GM23338 (cell line): ENCODE measurements around the gene CPXCR1. TPM values are rescaled to one million over a fixed set of nuclear protein-coding genes. Genes with fewer than 3 reads are reported as not detected.
"Not testable (repeated sequence)": the region's sequence is repeated elsewhere in the genome, so short reads cannot be mapped to it uniquely, and the experiment has no call there.

Experiments used
- ATAC-seq: fragments of 200-7000 bp; cut with Tn5 transposase; 3 replicates; pipeline ENCODE4 v1.9.1; 2020
- DNase-seq: peaks from one replicate; pipeline ENCODE4 v3.0.0-alpha.2; 2015; ENCODE audit warnings: low spot score
- H2AFZ ChIP-seq: fragments of 200-600 bp; sonication (generic); 2 replicates; pipeline ENCODE4 v1.8.0; 2016; ENCODE audit warnings: antibody characterized with exemption, mild to moderate bottlenecking, moderate library complexity
- H3F3A ChIP-seq: fragments of 200-600 bp; sonication (generic); replicated peaks from 2 replicates; pipeline ENCODE4 v1.8.0; 2017; ENCODE audit warnings: antibody characterized with exemption, mixed run types, low read depth
- H3K27ac ChIP-seq: fragments of 200-600 bp; sonication (generic); 2 replicates; pipeline ENCODE4 v1.6.1; 2016; ENCODE audit warnings: low read depth
- H3K27me3 ChIP-seq: fragments of 200-600 bp; sonication (generic); 2 replicates; pipeline ENCODE4 v1.8.0; 2016; ENCODE audit warnings: mild to moderate bottlenecking, mixed run types, moderate library complexity; ENCODE audit not compliant: insufficient read depth
- H3K36me3 ChIP-seq: fragments of 200-600 bp; sonication (generic); 2 replicates; pipeline ENCODE4 v1.8.0; 2016; ENCODE audit warnings: mild to moderate bottlenecking; ENCODE audit not compliant: insufficient read depth
- H3K4me1 ChIP-seq: fragments of 200-600 bp; sonication (generic); 2 replicates; pipeline ENCODE4 v1.8.0; 2016; ENCODE audit warnings: mild to moderate bottlenecking, moderate library complexity; ENCODE audit not compliant: insufficient read depth
- H3K4me2 ChIP-seq: fragments of 200-600 bp; sonication (generic); 2 replicates; pipeline ENCODE4 v1.7.1; 2017; ENCODE audit warnings: mixed run types
- H3K4me3 ChIP-seq: fragments of 200-600 bp; sonication (generic); 2 replicates; pipeline ENCODE4 v1.6.1; 2016; ENCODE audit warnings: mixed run types
- H3K79me2 ChIP-seq: fragments of 200-600 bp; sonication (generic); replicated peaks from 2 replicates; pipeline ENCODE4 v1.8.0; 2017; ENCODE audit warnings: mild to moderate bottlenecking; ENCODE audit not compliant: insufficient read depth
- H3K9me2 ChIP-seq: fragments of 200-600 bp; sonication (generic); 2 replicates; pipeline ENCODE4 v1.8.0; 2017; ENCODE audit not compliant: insufficient read depth
- H4K20me1 ChIP-seq: fragments of 200-600 bp; sonication (generic); replicated peaks from 2 replicates; pipeline ENCODE4 v1.8.0; 2017; ENCODE audit warnings: mild to moderate bottlenecking; ENCODE audit not compliant: insufficient read depth
- H3K27ac Mint-ChIP-seq: 2 replicates; pipeline ENCODE4 v1.8.0; 2020; ENCODE audit warnings: inconsistent platforms, mild to moderate bottlenecking, moderate library complexity, mixed read lengths
- H3K27me3 Mint-ChIP-seq: 3 replicates; pipeline ENCODE4 v1.8.0; 2022; ENCODE audit warnings: low read depth, mild to moderate bottlenecking, moderate library complexity, mixed read lengths, inconsistent platforms; ENCODE audit not compliant: insufficient read depth, poor library complexity
- H3K36me3 Mint-ChIP-seq: 3 replicates; pipeline ENCODE4 v1.8.0; 2021; ENCODE audit warnings: low read depth, mild to moderate bottlenecking, inconsistent platforms, moderate library complexity, mixed read lengths
- H3K4me1 Mint-ChIP-seq: 3 replicates; pipeline ENCODE4 v1.8.0; 2020; ENCODE audit warnings: mild to moderate bottlenecking, inconsistent platforms, mixed read lengths
- H3K4me3 Mint-ChIP-seq: 3 replicates; pipeline ENCODE4 v1.8.0; 2021; ENCODE audit warnings: moderate library complexity, mild to moderate bottlenecking, inconsistent platforms, mixed read lengths
- H3K9me3 Mint-ChIP-seq: 3 replicates; pipeline ENCODE4 v1.8.0; 2020; ENCODE audit warnings: moderate library complexity, mild to moderate bottlenecking, inconsistent platforms, mixed read lengths
- CREB1 ChIP-seq: fragments of 250-450 bp; sonication (Bioruptor Pico); IDR thresholded peaks from 2 replicates; pipeline ENCODE4 v1.5.0; 2020; ENCODE audit warnings: low read depth, mild to moderate bottlenecking, moderate library complexity
- CTCF ChIP-seq, 2 experiments: fragments of 200-600 bp in 1 of 2; sonication (generic) in 1 of 2; conservative IDR thresholded peaks; 2 replicates each; pipeline versions ENCODE4 v1.5.1 to v1.6.1; 2016 to 2017; ENCODE audit warnings: antibody characterized with exemption in 2 of 2, low read depth in 2 of 2, mild to moderate bottlenecking in 2 of 2, moderate library complexity in 1 of 2
- EZH2phosphoT487 ChIP-seq: fragments of 200-600 bp; sonication (generic); IDR thresholded peaks from one replicate; pipeline ENCODE4 v1.8.1; 2018; ENCODE audit warnings: antibody characterized with exemption; ENCODE audit not compliant: unreplicated experiment
- NANOG ChIP-seq: IDR thresholded peaks from 2 replicates; pipeline ENCODE4 v1.6.1; 2016; ENCODE audit warnings: antibody characterized with exemption, borderline replicate concordance
- POLR2AphosphoS5 ChIP-seq: IDR thresholded peaks from 2 replicates; pipeline ENCODE4 v1.6.1; 2016; ENCODE audit warnings: antibody characterized with exemption, low read depth
- STAT1 ChIP-seq: IDR thresholded peaks from one replicate; pipeline ENCODE4 v1.6.1; 2016; ENCODE audit warnings: antibody characterized with exemption; ENCODE audit not compliant: unreplicated experiment
- ZNF331 ChIP-seq: fragments of 250-450 bp; sonication (Bioruptor Pico); IDR thresholded peaks from 2 replicates; pipeline ENCODE4 v1.5.0; 2020; ENCODE audit warnings: low read depth, mild to moderate bottlenecking, moderate library complexity
- polyA plus RNA-seq: library from polyadenylated mRNA; unstranded; fragments of >200 nt; fragmentation: Nextera tagmentation; extraction: Ambion mirVana; gene quantifications from 2 replicates; pipeline ENCODE4 v1.2.1, GENCODE V29; 2016
- total RNA-seq: library from RNA; depleted of rRNA; stranded (reverse); fragments of >200 nt; shearing (Covaris generic); gene quantifications from 2 replicates; pipeline ENCODE4 v1.2.3, GENCODE V29; 2014
- TF ChIP-seq, protein P1 (sequence below): IDR thresholded peaks from one replicate; pipeline ENCODE4 v1.6.1; 2018; ENCODE audit warnings: antibody characterized with exemption; ENCODE audit not compliant: unreplicated experiment

Gene CPXCR1
- total and polyA plus RNA-seq, 2 experiments from 2014 or later, result not detected

DNA sequence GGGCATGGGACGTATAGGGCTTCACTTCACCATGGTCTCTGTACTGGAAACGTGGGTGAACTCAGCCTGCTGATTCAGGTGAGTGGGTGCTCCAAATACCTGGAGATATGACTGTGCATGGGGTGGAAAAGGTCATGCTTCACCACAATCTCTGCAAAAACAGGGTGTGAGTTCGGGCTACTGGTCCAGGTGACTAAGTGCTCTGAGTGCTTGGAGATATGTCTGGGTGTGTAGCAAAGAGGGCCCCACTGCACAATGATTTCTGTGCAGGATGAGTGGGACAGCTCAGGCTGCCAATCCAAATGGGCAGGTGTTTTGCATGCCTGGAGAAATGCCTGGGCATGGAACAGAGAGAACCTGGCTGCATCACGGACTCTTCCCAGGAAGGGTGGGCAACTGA, 11.2 kb upstream of the CPXCR1 start:
- no peaks in the 10 kb centered on the region for H4K20me1 ChIP-seq
- Mint-ChIP-seq H3K9me3 (no peaks in the 10 kb centered on the region), H3K36me3 (no peaks in the 10 kb centered on the region), H3K27me3 (peaks cover 2% of the 10 kb centered on the region), H3K4me3 (no peak overlapping the region), H3K27ac (no peak overlapping the region), H3K4me1 (no peaks in the 10 kb centered on the region)
- ATAC-seq, result no peak
- H3K36me3 ChIP-seq, result no peaks in the 10 kb centered on the region
- H3K27me3 ChIP-seq, result no peaks in the 10 kb centered on the region
- H3K27ac ChIP-seq, result no peak overlapping the region
- TF ChIP-seq NANOG (no peak), CTCF (conservative IDR thresholded peaks at IDR 0.05; ENCODE audit: low read depth in 2 of 2) (no peak)
- no peaks in the 10 kb centered on the region for H3F3A ChIP-seq
- H3K4me1 ChIP-seq, result no peaks in the 10 kb centered on the region
- H3K4me2 ChIP-seq, result no peak overlapping the region
- DNase-seq, result no peak
- no peaks in the 10 kb centered on the region for H3K79me2 ChIP-seq
- no peaks in the 10 kb centered on the region for H3K9me2 ChIP-seq
- H2AFZ ChIP-seq, result no peak overlapping the region
- no peak overlapping the region for H3K4me3 ChIP-seq

GRCh38 chrX:88746215-88746614, 810 bp upstream of the CPXCR1 start:
- ATAC-seq, H4K20me1 ChIP-seq, H3K4me1 Mint-ChIP-seq, H3K27me3 Mint-ChIP-seq, H3K4me2 ChIP-seq, H2AFZ ChIP-seq, H3K27me3 ChIP-seq, H3K27ac Mint-ChIP-seq, H3K79me2 ChIP-seq, H3K4me3 Mint-ChIP-seq, H3K27ac ChIP-seq, DNase-seq, H3F3A ChIP-seq, H3K9me2 ChIP-seq, H3K36me3 ChIP-seq, H3K36me3 Mint-ChIP-seq, H3K4me3 ChIP-seq, H3K4me1 ChIP-seq: not testable (repeated sequence)
- H3K9me3 Mint-ChIP-seq, result peaks cover 10% of the 10 kb centered on the region; the same call in 2 of the 3 replicates

DNA sequence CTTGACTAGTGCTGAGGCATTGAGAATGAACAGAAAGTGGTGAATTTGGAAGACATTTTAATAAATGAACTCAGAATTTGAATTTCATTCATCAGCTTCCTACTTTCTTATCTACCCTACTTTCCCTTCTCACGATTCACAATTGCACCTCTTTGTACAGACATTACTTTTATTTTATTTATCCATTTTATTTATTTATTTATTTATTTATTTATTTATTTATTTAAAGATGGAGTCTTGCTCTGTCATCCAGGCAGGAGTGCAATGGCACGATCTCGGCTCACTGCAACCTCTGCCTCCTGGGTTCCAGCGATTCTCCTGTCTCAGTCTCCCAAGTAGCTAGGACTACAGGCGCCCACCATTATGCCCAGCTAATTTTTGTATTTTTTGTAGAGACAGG, 5.3 kb downstream of the CPXCR1 start:
- not testable (repeated sequence) for H3K79me2 ChIP-seq, H3K27ac ChIP-seq, H3K36me3 Mint-ChIP-seq, DNase-seq, H3K27me3 ChIP-seq, H3K4me2 ChIP-seq, H3K4me1 ChIP-seq, H3K9me3 Mint-ChIP-seq, H4K20me1 ChIP-seq, H3K4me1 Mint-ChIP-seq, H3F3A ChIP-seq, H3K9me2 ChIP-seq, H3K36me3 ChIP-seq, H3K4me3 ChIP-seq, ATAC-seq, H3K27ac Mint-ChIP-seq, H3K27me3 Mint-ChIP-seq, H2AFZ ChIP-seq, H3K4me3 Mint-ChIP-seq

DNA sequence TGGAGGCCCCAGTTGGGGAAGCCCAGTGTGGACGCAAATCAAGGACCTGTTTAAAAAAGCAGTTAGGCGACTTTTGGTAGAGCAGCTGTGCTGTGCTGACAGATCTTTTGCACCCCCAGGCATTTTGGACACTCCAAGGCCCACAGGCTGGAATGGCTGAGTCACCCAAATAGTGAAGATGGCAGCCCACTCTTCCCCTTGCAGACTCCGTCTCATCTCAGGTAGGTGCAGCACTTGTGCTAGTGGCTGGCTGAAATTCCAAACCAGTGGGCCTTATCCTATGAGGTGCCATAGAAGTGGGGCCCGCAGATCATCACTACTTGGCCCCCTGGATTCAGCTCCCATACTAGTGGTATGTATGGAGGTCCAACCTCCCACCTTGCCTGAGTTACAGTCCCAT, 42.8 kb downstream of the CPXCR1 start:
- ATAC-seq (no peak), DNase-seq (no peak)
- Histone ChIP-seq H3F3A (no peaks in the 10 kb centered on the region), H3K79me2 (no peaks in the 10 kb centered on the region), H2AFZ (no peak overlapping the region), H3K4me3 (no peak overlapping the region), H3K9me2 (no peaks in the 10 kb centered on the region), H3K4me2 (no peak overlapping the region), H4K20me1 (no peaks in the 10 kb centered on the region), H3K4me1 (no peaks in the 10 kb centered on the region), H3K27me3 (no peaks in the 10 kb centered on the region), H3K27ac (no peak overlapping the region), H3K36me3 (no peaks in the 10 kb centered on the region)
- Mint-ChIP-seq H3K27me3 (no peaks in the 10 kb centered on the region), H3K4me3 (no peak overlapping the region), H3K27ac (no peak overlapping the region), H3K9me3 (peaks cover 26% of the 10 kb centered on the region), H3K4me1 (peaks cover 5% of the 10 kb centered on the region; the same call in 2 of the 3 replicates), H3K36me3 (peaks cover 17% of the 10 kb centered on the region)
- TF ChIP-seq POLR2AphosphoS5 (no peak), EZH2phosphoT487 (no peak), CTCF (conservative IDR thresholded peaks at IDR 0.05; ENCODE audit: low read depth in 2 of 2) (no peak), CREB1 (no peak), ZNF331 (CRISPR knock-in tag) (no peak), STAT1 (no peak)
- TF ChIP-seq, protein P1, sequence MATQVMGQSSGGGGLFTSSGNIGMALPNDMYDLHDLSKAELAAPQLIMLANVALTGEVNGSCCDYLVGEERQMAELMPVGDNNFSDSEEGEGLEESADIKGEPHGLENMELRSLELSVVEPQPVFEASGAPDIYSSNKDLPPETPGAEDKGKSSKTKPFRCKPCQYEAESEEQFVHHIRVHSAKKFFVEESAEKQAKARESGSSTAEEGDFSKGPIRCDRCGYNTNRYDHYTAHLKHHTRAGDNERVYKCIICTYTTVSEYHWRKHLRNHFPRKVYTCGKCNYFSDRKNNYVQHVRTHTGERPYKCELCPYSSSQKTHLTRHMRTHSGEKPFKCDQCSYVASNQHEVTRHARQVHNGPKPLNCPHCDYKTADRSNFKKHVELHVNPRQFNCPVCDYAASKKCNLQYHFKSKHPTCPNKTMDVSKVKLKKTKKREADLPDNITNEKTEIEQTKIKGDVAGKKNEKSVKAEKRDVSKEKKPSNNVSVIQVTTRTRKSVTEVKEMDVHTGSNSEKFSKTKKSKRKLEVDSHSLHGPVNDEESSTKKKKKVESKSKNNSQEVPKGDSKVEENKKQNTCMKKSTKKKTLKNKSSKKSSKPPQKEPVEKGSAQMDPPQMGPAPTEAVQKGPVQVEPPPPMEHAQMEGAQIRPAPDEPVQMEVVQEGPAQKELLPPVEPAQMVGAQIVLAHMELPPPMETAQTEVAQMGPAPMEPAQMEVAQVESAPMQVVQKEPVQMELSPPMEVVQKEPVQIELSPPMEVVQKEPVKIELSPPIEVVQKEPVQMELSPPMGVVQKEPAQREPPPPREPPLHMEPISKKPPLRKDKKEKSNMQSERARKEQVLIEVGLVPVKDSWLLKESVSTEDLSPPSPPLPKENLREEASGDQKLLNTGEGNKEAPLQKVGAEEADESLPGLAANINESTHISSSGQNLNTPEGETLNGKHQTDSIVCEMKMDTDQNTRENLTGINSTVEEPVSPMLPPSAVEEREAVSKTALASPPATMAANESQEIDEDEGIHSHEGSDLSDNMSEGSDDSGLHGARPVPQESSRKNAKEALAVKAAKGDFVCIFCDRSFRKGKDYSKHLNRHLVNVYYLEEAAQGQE, result no peak
